Neural progenitor cell (in vitro differentiated cells): ENCODE data around the gene TSTD2. TPM values are rescaled to one million over a fixed set of nuclear protein-coding genes. Genes with fewer than 3 reads are reported as not detected.

ENCODE experiments used
- DNase-seq: peaks from one replicate; pipeline ENCODE4 v3.0.0-alpha.2; 2016; ENCODE audit warnings: low spot score
- H2AFZ ChIP-seq: fragments of 200-600 bp; sonication (generic); replicated peaks from 2 replicates; pipeline ENCODE4 v1.6.1; 2016; ENCODE audit warnings: antibody characterized with exemption
- H3F3A ChIP-seq: fragments of 200-600 bp; sonication (generic); 2 replicates; pipeline ENCODE4 v1.6.1; 2016; ENCODE audit warnings: antibody characterized with exemption, low read depth
- H3K27ac ChIP-seq: fragments of 200-600 bp; sonication (generic); 2 replicates; pipeline ENCODE4 v1.5.1; 2016; ENCODE audit warnings: mild to moderate bottlenecking
- H3K27me3 ChIP-seq: fragments of 200-600 bp; sonication (generic); 2 replicates; pipeline ENCODE4 v1.6.1; 2016; ENCODE audit warnings: mild to moderate bottlenecking, moderate library complexity
- H3K36me3 ChIP-seq: fragments of 200-600 bp; sonication (generic); 2 replicates; pipeline ENCODE4 v1.5.1; 2016
- H3K4me1 ChIP-seq: fragments of 200-600 bp; sonication (generic); 2 replicates; pipeline ENCODE4 v1.6.1; 2016; ENCODE audit warnings: mixed run types
- H3K4me2 ChIP-seq: fragments of 200-600 bp; sonication (generic); 2 replicates; pipeline ENCODE4 v1.6.1; 2016
- H3K4me3 ChIP-seq: fragments of 200-600 bp; sonication (generic); 2 replicates; pipeline ENCODE4 v1.5.1; 2016
- H3K79me2 ChIP-seq: fragments of 200-600 bp; sonication (generic); 2 replicates; pipeline ENCODE4 v1.6.1; 2016; ENCODE audit warnings: low read depth
- H3K9ac ChIP-seq: fragments of 200-600 bp; sonication (generic); 2 replicates; pipeline ENCODE4 v1.6.1; 2016
- H3K9me3 ChIP-seq: fragments of 200-600 bp; sonication (generic); 2 replicates; pipeline ENCODE4 v1.5.1; 2016; ENCODE audit warnings: low read depth
- H4K20me1 ChIP-seq: fragments of 200-600 bp; sonication (generic); 2 replicates; pipeline ENCODE4 v1.6.1; 2016; ENCODE audit warnings: low read depth
- H3K27ac Mint-ChIP-seq: 3 replicates; pipeline ENCODE4 v1.8.0; 2021; ENCODE audit warnings: mixed read lengths
- H3K27me3 Mint-ChIP-seq: 2 replicates; pipeline ENCODE4 v1.8.0; 2022; ENCODE audit warnings: low read depth, mild to moderate bottlenecking, inconsistent platforms, moderate library complexity, mixed read lengths; ENCODE audit not compliant: insufficient read depth
- H3K36me3 Mint-ChIP-seq: 3 replicates; pipeline ENCODE4 v1.8.0; 2021; ENCODE audit warnings: mixed read lengths
- H3K4me1 Mint-ChIP-seq: 3 replicates; pipeline ENCODE4 v1.8.0; 2021; ENCODE audit warnings: mixed read lengths
- H3K4me3 Mint-ChIP-seq: 3 replicates; pipeline ENCODE4 v1.8.0; 2021; ENCODE audit warnings: mild to moderate bottlenecking, moderate library complexity, mixed read lengths
- H3K9me3 Mint-ChIP-seq: 3 replicates; pipeline ENCODE4 v1.8.0; 2020; ENCODE audit warnings: mixed read lengths
- EZH2 ChIP-seq: fragments of 200-600 bp; sonication (generic); IDR thresholded peaks from 2 replicates; pipeline ENCODE4 v1.6.1; 2017; ENCODE audit warnings: antibody characterized with exemption, mild to moderate bottlenecking, moderate library complexity
- EZH2phosphoT487 ChIP-seq: fragments of 200-600 bp; sonication (generic); IDR thresholded peaks from 2 replicates; pipeline ENCODE4 v1.6.1; 2017; ENCODE audit warnings: antibody characterized with exemption
- total RNA-seq: library from RNA; depleted of rRNA; stranded (reverse); fragments of >200 nt; gene quantifications from 2 replicates; pipeline ENCODE4 v1.2.3, GENCODE V29; 2015; ENCODE audit warnings: low replicate concordance
- TF ChIP-seq, protein P1 (sequence below): fragments of 200-600 bp; sonication (generic); IDR thresholded peaks from 2 replicates; pipeline ENCODE4 v1.5.1; 2017; ENCODE audit warnings: antibody characterized with exemption, mild to moderate bottlenecking

TSTD2 gene
- total RNA-seq, 1 donor from 2014 or later, result 45.4 TPM

DNA sequence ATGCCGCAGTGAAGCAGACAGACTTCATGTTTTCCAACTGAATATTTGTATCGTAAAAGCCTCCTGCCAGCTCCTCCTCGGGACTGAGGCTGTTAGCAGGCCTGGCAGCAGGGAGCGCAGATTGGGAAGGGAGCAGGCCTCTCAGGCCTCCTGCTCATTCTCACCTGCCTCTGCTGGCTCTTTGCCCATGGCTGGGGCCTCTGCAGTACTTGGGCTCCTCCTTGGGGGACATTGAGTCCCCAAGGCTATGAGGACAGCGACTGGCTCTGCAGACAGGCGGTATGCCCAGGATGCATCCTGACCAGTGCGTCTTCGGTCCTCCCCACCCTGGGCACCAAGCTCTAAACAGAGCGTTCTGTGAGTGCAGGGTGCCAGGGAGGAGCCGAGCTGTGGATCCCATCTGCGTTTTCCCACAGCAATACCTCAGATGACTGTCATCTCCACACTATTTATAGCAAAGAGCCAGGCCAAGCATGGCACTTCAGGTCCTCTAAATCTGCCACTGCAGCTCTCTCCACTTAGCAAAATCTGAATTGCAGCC, 38.7 kb downstream of the TSTD2 start:
- H4K20me1 ChIP-seq, result no peaks in the 10 kb centered on the region
- TF ChIP-seq, protein P1, sequence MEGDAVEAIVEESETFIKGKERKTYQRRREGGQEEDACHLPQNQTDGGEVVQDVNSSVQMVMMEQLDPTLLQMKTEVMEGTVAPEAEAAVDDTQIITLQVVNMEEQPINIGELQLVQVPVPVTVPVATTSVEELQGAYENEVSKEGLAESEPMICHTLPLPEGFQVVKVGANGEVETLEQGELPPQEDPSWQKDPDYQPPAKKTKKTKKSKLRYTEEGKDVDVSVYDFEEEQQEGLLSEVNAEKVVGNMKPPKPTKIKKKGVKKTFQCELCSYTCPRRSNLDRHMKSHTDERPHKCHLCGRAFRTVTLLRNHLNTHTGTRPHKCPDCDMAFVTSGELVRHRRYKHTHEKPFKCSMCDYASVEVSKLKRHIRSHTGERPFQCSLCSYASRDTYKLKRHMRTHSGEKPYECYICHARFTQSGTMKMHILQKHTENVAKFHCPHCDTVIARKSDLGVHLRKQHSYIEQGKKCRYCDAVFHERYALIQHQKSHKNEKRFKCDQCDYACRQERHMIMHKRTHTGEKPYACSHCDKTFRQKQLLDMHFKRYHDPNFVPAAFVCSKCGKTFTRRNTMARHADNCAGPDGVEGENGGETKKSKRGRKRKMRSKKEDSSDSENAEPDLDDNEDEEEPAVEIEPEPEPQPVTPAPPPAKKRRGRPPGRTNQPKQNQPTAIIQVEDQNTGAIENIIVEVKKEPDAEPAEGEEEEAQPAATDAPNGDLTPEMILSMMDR, result no peak
- no peak for TF ChIP-seq EZH2
- TF ChIP-seq EZH2phosphoT487, result no peak
- no peaks in the 10 kb centered on the region for H3K79me2 ChIP-seq
- no peaks in the 10 kb centered on the region for H3K27me3 Mint-ChIP-seq
- no peaks in the 10 kb centered on the region for H3K9me3 Mint-ChIP-seq
- H3K27ac ChIP-seq, result no peak overlapping the region
- H3K9ac ChIP-seq, result no peak overlapping the region
- H3K4me2 ChIP-seq, result no peak overlapping the region
- H3K4me3 ChIP-seq, result no peak overlapping the region
- no peaks in the 10 kb centered on the region for H3K9me3 ChIP-seq
- H3K27me3 ChIP-seq, result no peaks in the 10 kb centered on the region
- H3K27ac Mint-ChIP-seq, result no peak overlapping the region
- no peak overlapping the region for H3K4me3 Mint-ChIP-seq
- H3K4me1 ChIP-seq, result no peaks in the 10 kb centered on the region
- H3K36me3 Mint-ChIP-seq, result no peaks in the 10 kb centered on the region
- H3K4me1 Mint-ChIP-seq, result peaks cover 7% of the 10 kb centered on the region
- H2AFZ ChIP-seq, result peak overlapping the region; percentile 34
- H3K36me3 ChIP-seq, result no peaks in the 10 kb centered on the region
- DNase-seq, result no peak
- H3F3A ChIP-seq, result peaks cover 6% of the 10 kb centered on the region

DNA sequence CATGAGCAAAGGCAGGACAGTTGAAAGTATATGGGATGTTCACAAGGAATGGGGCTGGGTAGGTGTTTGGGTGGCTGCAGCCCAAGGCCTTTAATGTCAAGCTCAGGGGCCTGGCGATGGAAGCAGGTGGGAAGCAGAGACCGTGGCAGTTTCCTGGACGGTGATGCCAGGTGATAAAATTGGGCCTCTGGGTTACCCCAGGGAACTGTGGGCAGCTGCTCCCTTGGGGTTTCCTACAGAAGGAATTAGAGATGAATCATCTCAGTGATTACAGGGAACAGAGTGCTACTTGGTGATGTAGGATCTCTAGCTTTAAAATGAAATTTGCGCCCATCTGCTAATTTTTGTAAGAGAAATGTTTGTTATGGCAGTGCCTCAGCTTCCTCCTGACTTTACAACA, 39.2 kb downstream of the TSTD2 start:
- no peaks in the 10 kb centered on the region for H3K79me2 ChIP-seq
- no peaks in the 10 kb centered on the region for H3K36me3 Mint-ChIP-seq

DNA sequence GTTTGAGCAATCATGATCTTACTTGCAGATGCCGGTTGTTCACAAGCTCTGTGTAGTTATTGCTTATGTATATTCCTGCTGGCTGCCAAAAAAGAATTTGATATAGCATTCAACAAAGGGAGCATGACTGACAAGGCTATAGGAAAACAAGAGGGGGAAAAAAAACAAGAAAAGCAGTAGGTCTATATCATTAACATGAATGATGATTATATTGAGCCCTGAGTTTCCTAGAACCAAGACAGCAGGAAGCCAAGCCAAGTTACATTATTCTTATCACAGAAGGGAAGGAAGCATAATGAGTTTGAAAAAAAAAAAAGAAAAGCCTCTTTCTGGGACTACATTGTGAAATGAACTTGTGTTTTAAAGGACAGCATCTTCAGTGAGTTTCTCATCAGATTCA, 41.0 kb downstream of the TSTD2 start:
- H3K4me2 ChIP-seq, result no peak overlapping the region
- Mint-ChIP-seq H3K4me1 (peaks cover 5% of the 10 kb centered on the region), H3K27me3 (no peaks in the 10 kb centered on the region), H3K36me3 (no peaks in the 10 kb centered on the region), H3K9me3 (peaks cover 7% of the 10 kb centered on the region), H3K27ac (no peak overlapping the region), H3K4me3 (no peak overlapping the region)
- H3K4me3 ChIP-seq, result no peak overlapping the region
- no peak for DNase-seq
- no peak overlapping the region for H2AFZ ChIP-seq
- H3K9me3 ChIP-seq, result peaks cover 3% of the 10 kb centered on the region
- no peak overlapping the region for H3K27ac ChIP-seq
- H3K4me1 ChIP-seq, result no peaks in the 10 kb centered on the region
- no peaks in the 10 kb centered on the region for H3K36me3 ChIP-seq
- TF ChIP-seq, protein P1, result no peak
- TF ChIP-seq EZH2, result no peak
- no peak for TF ChIP-seq EZH2phosphoT487
- H3K27me3 ChIP-seq, result no peaks in the 10 kb centered on the region
- H3K79me2 ChIP-seq, result no peaks in the 10 kb centered on the region
- no peaks in the 10 kb centered on the region for H4K20me1 ChIP-seq
- H3F3A ChIP-seq, result no peaks in the 10 kb centered on the region
- no peak overlapping the region for H3K9ac ChIP-seq

More for the DNA sequence above, 39.2 kb downstream of the TSTD2 start:
- peaks cover 7% of the 10 kb centered on the region for H3K4me1 Mint-ChIP-seq
- H3K36me3 ChIP-seq, result no peaks in the 10 kb centered on the region
- H4K20me1 ChIP-seq, result no peaks in the 10 kb centered on the region
- H3F3A ChIP-seq, result peaks cover under 1% of the 10 kb centered on the region
- H3K9me3 Mint-ChIP-seq, result no peaks in the 10 kb centered on the region
- no peak overlapping the region for H3K4me3 ChIP-seq
- H3K4me2 ChIP-seq, result no peak overlapping the region
- no peak overlapping the region for H3K27ac ChIP-seq
- no peaks in the 10 kb centered on the region for H3K27me3 ChIP-seq
- TF ChIP-seq, protein P1, result no peak
- TF ChIP-seq EZH2 (no peak), EZH2phosphoT487 (no peak)
- no peak for DNase-seq
- no peak overlapping the region for H3K27ac Mint-ChIP-seq
- H3K4me1 ChIP-seq, result no peaks in the 10 kb centered on the region
- H2AFZ ChIP-seq, result no peak overlapping the region
- H3K9ac ChIP-seq, result no peak overlapping the region
- no peak overlapping the region for H3K4me3 Mint-ChIP-seq
- H3K27me3 Mint-ChIP-seq, result no peaks in the 10 kb centered on the region
- H3K9me3 ChIP-seq, result no peaks in the 10 kb centered on the region
